Activated CD4-positive, CD25-positive, alpha-beta regulatory T cell treated with anti-CD3 and anti-CD28 coated beads, Interleukin-2, amount 50 U/mL, for 72 hours (primary cell): ENCODE measurements around the gene UPF1.

Experiments
- DNase-seq: peaks from one replicate; pipeline ENCODE4 v3.0.0; 2021

The UPF1 gene

DNA sequence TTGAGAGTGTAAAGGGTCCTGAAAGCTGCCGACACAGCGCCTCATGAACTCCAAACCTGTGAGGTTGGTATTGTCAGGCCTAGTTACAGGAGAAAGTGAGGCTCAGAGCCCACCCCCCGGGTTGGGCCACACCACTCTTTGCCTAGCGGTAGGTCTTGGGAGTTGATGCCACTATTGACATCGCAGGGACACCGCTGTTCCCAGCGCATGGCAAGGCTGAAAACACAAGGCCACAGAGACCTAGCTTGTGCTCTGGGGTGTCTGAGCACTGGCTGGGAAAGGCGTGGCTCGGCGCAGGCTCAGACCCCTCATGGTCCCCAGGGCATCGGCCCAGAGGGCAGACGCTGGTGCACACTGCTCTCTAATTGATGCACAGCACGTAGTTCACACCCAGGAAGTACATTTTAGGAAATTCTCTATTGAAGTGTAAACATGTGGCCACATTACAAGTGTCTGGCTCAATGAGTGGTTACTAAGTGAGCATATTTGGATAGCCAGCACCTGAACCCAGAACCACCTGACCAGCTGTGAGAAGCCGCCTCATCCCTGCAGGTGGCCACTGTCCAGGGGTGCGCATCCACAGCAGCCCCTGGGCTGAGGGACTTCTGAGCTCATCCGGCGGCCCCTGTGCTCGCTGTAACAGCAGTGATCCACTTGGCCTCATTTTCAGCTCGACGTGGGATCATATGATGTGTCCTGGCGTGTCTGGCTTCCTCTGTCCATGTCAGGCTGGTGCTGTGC, 27.3 kb downstream of the UPF1 start:
- DNase-seq: no peak

DNA sequence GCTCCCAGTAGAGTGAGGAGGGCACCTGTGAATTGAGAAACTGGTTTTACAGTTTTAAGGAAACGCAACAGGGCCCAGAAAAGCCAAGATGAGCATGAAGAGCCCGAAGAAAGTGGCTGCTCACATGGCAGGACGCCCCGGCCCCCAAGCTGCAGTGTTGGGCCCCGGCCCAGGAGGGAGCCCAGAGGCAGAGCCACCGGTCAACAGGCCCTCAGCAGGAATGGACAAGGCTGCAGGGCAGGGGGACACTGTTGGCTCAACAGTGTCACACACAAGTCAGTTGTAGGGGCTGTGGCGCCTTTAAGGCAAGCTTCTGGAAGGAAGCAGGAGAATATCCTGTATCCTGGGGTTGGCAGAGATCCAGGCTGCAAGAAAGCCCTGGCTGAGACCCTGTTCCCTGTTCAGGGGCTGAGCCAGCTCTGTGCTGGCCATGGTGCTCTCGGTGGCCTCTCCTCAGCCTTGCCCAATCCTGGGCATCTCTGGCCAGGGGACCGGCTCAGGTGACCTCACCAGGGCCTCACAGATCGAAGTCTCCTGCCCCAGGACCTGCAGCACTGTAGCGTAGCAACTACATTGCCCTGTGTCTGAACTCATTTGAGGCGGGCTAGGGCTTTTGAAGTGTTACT, 28.0 kb downstream of the UPF1 start:
- DNase-seq: no peak

DNA sequence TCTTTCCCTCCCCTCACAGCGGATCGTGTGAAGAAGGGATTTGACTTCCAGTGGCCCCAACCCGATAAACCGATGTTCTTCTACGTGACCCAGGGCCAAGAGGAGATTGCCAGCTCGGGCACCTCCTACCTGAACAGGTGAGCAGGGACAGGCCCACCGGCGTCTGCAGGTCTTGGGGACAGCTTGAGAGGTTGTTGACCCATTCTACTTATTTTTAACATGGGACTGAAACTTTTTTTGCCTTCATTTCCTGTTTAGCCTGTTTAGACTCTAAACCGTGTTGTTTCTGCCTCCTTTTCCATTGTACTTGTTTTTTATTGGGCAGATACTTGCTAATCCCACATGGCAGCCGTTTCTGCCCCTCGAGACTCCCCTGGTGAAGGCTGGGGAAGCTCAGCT, 28.5 kb downstream of the UPF1 start:
- no peak for DNase-seq

DNA sequence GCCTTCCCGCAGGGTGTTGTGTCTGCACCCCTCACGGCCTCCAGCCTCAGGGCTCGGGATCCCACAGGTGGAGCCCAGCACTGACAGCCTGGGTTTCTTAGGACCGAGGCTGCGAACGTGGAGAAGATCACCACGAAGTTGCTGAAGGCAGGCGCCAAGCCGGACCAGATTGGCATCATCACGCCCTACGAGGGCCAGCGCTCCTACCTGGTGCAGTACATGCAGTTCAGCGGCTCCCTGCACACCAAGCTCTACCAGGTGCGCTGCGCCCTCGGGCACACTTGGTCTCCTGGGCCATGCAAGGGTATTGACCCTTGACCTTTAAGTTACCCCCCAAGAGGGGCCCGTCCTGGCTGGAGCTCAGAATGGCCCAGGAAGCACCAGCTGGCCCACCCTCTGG, 29.0 kb downstream of the UPF1 start:
- DNase-seq: no peak

DNA sequence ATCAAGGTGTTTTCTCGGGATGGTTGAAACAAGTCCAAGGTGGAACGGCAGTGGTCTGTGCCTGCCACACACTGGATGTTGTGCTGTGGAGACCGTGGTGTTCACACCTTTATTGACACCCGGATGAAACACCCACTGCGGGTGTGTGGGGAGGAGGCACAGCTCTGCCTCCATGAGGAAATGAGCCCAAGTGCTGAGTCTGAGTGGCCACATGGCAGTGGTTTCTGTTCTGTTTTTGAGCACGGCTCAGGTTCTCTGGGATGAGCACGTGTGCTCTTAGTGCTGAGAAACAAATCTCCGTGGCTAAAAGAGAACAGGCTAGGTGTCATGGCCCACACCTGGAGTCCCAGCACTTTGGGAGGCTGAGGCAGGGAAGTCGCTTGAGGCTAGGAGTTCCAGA, 29.5 kb downstream of the UPF1 start:
- no peak for DNase-seq

DNA sequence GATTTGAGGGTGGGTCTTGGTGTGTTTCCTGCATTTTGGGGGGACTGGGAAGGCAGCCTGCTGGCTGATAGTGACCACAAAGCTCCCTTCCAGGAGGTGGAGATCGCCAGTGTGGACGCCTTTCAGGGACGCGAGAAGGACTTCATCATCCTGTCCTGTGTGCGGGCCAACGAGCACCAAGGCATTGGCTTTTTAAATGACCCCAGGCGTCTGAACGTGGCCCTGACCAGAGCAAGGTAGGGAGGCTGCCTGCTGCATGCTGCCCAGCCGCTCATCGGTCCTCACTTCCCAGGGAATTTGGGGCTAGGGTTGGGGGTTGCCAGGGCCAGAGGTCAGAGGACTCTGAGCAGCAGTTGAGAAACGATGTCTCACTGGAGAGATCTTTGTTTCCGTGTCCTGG, 30.2 kb downstream of the UPF1 start:
- DNase-seq: no peak

DNA sequence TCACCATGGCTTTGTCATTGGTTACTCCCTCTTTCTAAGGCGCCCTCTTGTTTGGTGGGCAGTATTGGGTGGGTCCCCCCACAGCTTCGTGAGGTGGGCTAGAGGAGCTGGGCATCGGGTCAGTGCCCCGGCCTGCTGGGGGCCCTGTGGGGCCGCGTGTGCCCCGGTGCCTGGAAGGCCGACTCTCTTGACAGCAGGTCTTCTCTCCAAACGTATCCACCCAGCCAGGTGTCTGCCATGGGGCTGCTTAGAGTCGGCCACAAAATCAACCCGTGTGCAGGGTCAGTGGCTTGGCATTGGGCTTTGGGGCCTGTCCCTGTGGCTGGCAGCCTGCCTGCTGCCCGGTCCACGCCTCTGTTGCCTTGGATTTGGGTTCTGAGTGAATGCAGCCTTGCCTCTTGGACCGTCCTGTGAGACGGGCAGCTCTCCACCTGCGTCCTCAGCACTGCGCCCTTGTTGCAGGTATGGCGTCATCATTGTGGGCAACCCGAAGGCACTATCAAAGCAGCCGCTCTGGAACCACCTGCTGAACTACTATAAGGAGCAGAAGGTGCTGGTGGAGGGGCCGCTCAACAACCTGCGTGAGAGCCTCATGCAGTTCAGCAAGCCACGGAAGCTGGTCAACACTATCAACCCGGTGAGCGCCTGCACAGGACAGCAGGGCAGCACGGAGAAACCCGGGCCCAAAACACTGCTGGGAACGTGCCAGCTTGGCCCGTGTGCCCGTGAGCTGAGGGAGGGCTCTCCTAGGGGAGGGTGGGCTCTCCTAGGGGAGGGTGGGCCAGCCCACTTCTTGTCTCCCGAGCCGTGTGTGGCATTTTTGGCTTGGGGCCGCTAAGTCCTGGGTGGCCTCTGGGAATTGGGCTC, 31.4 kb downstream of the UPF1 start:
- DNase-seq: no peak

DNA sequence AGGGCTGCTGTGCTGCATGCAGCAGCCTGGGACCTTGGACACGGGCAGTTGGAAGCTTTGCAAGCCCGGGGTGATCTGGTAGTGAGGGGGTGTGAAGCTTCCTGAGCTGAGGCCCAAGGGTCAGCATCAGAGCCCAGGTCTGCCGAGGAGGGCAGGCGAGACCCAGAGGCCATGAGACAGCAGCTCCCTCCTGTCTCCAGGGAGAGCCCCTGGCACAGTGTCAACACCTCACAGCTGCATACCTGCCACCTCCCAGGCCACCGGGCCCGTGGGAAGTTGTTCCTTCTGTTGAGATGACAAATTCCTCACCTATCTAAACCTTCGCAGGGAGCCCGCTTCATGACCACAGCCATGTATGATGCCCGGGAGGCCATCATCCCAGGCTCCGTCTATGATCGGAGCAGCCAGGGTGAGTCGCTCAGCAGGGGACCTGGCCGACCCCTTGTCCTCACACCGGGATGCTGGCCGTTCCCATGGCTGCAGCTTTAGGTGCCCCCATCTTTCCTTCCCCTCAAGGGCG, 32.1 kb downstream of the UPF1 start:
- DNase-seq: no peak

DNA sequence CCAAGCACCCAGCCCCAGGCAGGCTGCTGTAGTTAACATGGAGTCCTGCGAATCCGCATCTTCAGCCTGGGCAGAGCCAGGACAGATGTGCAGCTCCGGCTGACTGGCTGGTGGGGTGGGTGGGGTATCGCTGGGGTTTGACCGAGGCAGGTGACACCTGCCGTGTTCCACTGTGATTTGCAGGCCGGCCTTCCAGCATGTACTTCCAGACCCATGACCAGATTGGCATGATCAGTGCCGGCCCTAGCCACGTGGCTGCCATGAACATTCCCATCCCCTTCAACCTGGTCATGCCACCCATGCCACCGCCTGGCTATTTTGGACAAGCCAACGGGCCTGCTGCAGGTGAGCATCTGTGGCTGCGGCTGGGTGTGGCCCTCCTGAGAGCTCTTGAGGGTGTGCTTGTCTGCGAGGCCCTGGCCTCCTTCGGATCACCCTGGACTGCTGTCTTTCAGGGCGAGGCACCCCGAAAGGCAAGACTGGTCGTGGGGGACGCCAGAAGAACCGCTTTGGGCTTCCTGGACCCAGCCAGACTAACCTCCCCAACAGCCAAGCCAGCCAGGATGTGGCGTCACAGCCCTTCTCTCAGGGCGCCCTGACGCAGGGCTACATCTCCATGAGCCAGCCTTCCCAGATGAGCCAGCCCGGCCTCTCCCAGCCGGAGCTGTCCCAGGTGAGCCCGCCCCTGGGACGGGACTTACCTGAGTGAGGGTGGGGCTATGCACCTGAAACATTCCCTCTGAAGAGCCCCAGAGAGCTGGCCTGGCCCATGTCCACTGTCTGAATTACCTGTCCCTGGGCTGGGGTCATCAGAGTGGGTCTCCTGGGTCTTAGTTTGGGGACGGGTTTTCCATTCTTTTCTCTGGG, 33.6 kb downstream of the UPF1 start:
- DNase-seq: no peak

DNA sequence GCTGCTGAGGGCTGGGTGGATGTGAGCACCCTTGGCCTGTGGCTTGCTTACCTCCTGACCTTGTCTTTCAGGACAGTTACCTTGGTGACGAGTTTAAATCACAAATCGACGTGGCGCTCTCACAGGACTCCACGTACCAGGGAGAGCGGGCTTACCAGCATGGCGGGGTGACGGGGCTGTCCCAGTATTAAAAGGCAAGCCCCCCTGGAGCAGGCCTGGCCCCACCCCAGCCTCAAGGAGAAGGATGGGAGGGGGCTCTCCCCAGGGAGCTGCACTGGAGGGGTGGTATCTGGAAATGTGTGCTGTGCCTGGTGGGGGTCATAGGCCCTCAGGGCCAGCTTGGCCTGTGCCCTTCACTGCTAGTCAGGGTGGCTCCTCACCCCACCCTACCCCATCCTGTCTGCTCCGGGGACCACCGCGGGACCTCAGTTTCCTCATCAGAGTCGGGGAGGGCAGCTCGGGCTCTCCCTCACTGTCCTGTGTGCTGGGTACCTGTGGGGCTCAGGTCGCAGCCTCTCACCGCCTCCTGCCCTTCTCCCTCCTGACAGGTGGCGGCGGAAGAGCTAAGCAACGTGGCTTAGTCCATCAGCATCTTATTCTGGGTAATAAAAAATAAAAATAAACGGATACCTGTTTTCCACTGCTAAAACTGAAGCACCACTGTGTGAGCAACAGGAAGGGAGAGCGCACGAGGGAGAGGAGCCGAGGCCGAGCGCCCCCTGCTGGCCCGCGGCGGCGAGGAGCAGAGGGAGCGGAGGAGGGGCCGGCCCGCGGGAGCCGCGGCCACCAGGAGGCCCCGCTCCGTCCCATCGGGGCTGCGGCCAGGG, 34.4 kb downstream of the UPF1 start:
- DNase-seq: peak; percentile 77

DNA sequence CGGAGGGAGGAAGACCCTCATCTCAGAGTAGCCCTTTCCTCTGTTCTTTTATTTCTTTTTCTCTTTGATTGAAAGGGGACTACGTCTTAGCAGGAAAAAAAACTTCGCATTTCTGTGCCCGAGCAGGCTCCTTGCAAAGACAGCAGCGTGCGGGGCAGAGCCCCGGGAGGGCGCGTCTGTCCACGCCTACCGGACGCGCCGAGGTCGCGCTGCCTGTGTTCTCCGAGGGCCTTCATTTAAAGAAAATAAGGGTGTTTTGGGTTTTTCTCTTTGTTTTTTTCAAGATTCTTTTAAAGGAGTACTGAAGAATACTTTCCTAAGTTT, 35.0 kb downstream of the UPF1 start:
- DNase-seq: no peak

DNA sequence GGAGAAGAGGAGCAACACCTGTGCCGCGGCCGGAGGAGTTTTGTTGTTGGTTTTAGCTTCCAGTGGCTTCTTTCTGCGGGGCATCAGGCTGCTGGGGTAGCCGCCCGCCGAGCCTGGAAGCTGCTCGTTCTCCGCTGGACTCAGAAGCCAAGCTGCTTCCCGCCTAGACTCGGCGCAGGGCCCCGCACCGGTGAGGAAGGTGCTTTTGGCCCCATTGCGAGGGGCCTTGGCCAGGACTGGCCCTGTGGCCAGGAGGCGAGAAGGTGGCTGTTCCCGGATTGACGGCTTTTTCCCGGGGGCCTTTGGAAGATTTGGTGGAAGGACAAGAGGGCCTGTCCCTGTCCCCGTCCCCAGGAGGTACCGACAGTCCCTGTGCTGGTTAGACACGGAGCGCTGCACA, 35.4 kb downstream of the UPF1 start:
- DNase-seq: no peak

DNA sequence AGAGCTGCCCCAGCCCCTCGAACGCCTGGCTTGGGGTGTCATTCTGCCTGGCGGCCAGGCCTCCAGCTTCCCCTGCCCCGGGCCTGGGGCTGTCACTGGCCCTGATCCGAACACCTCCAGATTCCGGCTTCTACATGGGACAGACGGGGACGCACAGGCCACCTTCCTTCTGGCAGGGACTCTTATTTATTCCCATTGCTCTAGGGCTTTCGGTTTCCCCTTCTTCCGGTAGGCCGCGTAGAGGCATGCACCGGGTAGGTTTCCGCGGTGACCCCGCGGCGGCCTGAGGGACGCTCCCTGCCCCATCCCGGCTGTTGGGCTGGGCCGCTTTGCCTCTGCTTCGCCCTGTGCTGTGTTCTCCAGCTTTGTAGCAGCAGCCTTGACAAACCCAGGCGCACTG, 36.0 kb downstream of the UPF1 start:
- DNase-seq: no peak

DNA sequence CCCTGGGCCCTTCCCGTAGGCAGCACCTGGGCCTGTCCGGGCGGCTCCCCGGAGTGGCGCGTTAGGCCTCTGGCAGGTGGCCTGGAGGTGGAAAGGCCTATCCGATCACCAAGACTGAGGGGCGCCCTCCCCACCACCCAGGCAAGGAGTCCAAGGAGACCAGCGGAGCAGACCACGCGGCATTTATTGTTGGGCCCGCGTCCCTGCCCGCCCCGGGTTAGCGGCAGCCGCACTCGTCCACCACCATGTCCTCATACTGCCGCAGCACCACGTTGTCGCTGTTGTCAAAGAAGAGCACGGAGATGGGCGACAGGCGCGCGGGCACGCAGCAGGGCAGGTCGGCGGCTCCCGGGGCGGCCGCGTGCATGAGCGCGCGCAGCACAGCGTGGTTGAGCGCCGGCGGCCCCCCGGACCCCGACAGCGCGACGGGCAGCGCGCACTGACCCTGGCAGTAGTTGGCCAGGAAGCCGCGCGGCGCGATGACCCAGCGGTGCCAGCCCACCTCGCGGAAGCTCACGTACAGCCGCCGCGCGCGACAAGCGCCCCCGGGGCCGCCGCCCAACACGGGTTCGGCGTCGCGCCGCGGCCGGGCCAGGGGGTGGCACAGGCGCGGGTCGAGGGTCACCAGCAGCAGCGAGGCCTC, 36.7 kb downstream of the UPF1 start:
- DNase-seq: no peak

DNA sequence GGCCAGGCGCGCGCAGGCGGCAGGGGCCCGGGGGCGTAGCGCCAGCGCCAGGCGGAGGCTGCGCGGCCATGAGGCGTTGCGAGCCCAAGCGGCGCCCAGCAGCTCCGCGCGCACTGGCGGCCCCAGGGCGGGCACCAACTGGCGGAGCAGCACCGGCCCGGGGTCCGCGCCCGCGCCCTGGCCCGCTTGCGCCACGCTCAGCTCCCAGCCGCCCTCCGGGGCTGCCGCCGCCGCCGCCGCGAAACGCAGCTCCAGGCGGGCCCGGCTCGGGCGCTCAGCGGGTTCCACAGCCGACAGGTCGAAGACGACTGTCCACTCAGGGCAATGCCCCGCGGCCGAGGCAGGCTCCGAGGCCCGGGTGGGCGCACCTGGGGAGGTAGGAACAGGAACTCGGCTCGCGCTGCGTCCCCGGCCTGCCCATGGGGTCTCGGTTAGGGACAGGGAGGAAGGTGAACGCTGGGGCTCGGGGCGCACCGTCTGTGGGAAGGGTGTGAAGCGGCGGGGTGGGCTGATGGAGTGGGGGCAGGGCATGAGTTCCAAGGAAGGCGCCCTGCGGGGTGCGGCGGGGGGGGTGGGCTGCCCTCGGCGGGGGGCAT, 37.4 kb downstream of the UPF1 start:
- DNase-seq: no peak

DNA sequence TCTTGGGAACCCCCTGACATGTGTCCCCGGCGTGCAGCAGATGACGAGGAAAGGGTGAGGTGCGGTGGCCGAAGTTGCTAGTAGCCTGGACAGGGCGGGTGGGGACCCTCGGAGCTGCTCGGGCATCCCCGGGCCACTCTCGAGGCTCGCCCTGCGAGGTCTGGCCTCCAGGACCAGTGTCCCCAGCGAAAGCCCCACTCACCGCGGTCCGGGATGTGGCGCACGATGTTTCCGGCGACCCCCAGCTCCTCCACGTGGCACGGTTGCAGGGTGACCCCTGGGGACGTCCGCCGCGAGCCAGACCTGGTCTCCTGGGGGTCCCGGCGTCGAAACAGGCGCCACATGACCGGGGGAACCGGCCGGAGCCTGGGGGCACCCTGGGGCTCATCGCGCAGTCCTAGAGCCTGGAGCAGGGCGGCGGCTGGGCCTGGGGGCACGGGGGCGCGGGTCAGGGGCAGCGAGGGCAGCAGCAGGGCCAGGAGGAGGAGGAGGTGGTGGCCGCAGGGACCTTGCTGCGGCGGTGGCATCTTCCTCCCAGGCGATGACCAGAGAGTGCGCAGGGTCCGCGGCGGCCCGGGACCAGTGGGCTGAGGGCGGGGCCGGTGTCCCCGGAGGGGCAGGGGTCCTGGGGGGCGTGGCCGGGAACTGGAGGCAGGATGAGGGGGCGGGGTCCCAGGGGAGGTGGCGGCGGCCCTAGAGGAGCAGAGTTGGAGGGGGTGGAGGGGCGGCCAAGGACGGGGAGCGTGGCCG, 38.2 kb downstream of the UPF1 start:
- DNase-seq: no peak

DNA sequence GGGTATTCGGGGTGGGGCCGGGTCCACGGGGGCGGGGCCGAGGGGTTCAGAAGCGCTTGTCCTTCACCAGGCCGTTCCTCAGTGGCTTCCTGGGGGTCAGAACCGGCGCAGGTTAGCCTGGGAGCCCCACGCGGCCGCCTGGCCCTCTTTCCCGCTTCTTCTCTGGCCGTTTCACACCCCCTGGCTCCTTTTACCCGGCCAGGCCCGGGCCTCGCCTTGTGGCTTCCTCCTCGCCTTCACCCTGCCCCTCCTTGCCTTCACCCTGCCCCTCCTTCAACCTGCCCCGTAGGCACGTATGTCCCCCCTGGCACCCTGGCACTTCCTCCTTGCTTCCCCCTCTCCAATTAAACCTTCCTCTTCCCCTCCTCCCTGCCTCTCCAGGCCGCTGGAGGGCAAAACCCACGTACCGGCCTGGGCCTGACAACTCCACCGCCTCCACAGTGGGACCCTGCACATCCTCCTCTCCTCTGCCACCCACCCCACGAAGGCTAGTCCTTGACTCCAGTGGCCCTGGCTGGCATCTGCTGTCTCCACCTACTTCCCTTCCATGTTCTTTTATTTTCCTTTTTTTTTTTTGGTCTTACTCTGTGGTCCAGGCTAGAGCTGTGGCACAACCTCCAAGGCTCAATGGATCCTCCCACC, 38.9 kb downstream of the UPF1 start:
- no peak for DNase-seq

DNA sequence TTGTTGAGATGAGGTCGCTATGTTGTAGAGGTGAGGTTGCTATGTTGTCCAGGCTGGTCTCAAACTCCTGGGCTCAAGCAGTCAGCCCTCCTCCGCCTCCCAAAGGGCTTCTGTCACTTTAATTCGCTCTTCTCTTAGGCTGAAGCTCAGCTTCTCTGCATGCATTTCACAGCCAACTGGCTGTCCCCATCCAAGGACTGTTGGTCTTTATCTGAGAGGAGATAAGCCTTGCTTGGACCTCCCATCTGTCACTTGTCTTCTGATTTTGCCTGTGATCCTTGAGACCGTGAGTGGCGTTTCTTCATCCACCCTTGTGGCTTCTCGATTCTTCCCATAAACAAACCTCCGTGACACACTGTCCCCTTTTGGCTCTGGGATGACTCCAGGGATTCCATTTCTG, 39.8 kb downstream of the UPF1 start:
- DNase-seq: no peak

DNA sequence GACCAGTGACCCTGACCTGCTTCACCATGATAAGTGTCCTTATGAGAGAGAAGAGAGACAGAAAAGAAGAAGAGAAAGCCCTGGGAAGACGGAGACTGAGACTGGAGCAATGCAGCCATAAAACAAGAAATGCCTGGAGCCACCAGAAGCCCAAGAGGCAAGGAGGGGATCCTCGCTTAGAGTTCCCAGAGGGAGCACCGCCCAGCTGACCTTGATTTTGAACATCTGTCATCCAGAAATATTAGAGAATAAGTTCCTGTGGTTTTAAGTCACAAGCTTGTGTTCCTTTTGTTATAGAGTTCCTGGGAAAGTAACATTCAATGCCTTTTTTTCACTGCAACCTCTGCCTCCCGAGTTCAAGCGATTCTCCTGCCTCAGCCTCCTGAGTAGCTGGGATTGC, 44.0 kb downstream of the UPF1 start:
- DNase-seq: no peak

DNA sequence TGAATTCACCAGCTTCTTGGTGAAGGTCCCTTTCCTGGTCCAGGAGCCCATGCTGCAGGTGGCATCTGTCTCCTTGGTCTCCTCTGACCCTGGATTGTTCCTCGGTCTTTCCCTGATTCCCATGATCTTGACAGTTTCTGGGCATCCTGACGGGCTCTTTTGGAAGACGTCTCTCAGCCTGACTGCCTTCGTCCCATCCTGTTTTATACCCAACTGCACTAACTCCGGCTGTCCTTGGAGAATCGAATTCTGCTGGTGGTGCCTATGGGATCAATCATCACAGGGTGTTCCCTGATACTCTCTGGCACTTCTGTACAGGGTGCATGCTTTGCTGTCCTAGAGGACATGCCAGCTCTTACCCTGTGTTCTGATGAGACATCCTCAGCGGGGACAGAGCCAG, 45.1 kb downstream of the UPF1 start:
- DNase-seq: no peak
